Measurements from ENCODE around the gene CPA5. TPM values are rescaled to one million over a fixed set of nuclear protein-coding genes. Genes with fewer than 3 reads are reported as not detected.

The CPA5 gene
- total RNA-seq, 1 experiment from 2014 or later, result not detected

DNA sequence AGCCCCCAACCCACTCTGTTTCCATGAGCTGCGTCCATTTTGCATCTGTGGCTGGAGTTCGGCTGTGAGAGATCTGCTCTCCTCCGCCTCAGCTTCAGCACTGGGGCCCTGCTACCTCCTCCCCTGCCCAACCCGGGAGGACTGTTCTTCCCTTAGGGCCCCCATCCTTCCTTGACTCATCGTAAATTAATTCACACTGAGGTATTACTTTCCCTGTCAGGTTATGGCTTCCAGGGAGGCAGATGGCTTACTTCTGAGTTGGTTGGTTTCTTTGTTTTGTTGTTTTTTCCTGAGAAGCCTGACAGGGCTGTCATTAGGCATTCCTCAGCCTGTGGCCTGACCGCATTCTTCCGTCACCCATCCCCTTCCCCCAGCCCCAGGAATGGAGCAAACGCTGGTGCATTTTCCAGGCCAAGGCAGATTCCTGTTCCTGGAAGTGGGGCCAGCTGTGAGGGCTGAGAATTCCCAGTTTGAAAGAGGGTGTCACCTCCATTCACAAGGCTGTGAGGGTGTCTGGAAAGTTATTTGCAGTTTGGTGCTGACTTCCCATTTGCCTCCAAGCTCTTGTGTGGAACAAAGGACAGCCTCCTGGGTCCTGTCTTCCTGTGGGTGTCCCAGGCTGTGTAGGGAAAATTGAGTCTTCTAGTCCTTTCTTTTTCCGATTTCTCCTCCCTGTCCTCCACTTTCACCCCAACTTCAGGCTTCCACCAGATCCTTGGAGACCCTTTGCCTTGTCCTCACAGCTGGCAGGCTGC lies 11.7 kb downstream of the CPA5 start:
- CTCF ChIA-PET, result interaction anchor here (1.2 to 1.4 kb wide), 5 partner anchors 9 to 531 kb away, joined by 3 to 4 read pairs (median 3); no protein-coding TSS in a partner anchor
- DNase-seq (ENCODE audit: low spot score) (peak; percentile 72), ATAC-seq (peak; percentile 83)
- H3K9me3 Mint-ChIP-seq, result peaks cover 23% of the 10 kb centered on the region
- H3K36me3 Mint-ChIP-seq, result peaks cover 12% of the 10 kb centered on the region
- no peak overlapping the region for H3K4me3 Mint-ChIP-seq
- peaks cover 41% of the 10 kb centered on the region for H3K4me1 Mint-ChIP-seq
- H3K27me3 Mint-ChIP-seq (ENCODE audit: low read depth), result no peaks in the 10 kb centered on the region; the same call in 1 of the 2 replicates
- POLR2A ChIA-PET, result interaction anchor here (1.3 kb wide), 1 partner anchor 83 kb away, joined by 4 read pairs; no protein-coding TSS in a partner anchor
- TF ChIP-seq, protein P1, sequence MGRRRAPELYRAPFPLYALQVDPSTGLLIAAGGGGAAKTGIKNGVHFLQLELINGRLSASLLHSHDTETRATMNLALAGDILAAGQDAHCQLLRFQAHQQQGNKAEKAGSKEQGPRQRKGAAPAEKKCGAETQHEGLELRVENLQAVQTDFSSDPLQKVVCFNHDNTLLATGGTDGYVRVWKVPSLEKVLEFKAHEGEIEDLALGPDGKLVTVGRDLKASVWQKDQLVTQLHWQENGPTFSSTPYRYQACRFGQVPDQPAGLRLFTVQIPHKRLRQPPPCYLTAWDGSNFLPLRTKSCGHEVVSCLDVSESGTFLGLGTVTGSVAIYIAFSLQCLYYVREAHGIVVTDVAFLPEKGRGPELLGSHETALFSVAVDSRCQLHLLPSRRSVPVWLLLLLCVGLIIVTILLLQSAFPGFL (CRISPR knock-in tag; IDR thresholded peaks at IDR 0.05; ENCODE audit: borderline replicate concordance), result no peak
- TF ChIP-seq SP1 (CRISPR knock-in tag; conservative IDR thresholded peaks at IDR 0.05), result 0 out of 2 replicates have a peak, but pooled peaks have one; percentile 17
- H3K27ac Mint-ChIP-seq, result peak overlapping the region; percentile 88

DNA sequence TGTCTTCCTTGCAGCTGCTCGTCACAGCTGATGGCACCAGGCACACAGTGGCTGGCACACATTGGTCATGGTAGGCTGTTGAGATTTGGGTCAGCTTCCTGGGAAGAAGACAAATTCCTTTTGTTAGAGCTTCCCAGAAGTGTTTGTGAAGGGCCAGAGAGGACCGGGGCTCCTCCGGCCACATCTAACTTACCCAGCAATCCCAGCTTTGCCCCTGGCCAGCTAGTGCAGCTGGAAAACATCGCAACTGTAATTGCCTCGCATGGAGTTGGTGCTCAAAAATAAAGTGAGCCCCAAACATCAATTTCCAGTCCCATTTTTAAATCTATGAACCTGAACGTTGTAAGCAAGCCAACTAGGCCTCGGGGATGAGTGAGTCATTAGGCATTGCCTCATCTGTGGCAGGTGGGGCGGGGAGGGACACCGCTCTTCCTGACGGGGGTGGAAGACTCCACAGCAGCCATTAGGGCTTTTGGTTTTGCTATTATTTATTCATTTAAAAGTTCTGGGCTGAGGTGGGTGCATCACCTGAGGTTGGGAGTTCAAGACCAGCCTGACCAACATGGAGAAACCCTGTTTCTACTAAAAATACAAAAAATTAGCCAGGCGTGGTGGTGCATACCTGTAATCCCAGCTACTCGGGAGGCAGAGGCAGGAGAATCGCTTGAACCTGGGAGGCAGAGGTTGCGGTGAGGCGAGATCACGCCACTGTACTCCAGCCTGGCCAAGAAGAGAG lies 12.4 kb downstream of the CPA5 start:
- Mint-ChIP-seq H3K27ac (peak overlapping the region; percentile 88), H3K4me1 (peaks cover 33% of the 10 kb centered on the region), H3K4me3 (no peak overlapping the region), H3K27me3 (ENCODE audit: low read depth) (no peaks in the 10 kb centered on the region; the same call in 1 of the 2 replicates), H3K36me3 (peaks cover 12% of the 10 kb centered on the region), H3K9me3 (peaks cover 23% of the 10 kb centered on the region)
- ChIA-PET POLR2A (interaction anchor here (1.3 kb wide), 1 partner anchor 84 kb away, joined by 4 read pairs; no protein-coding TSS in a partner anchor), CTCF (interaction anchor here (0.7 to 1.4 kb wide), 5 partner anchors 9 to 532 kb away, joined by 3 to 4 read pairs (median 3); no protein-coding TSS in a partner anchor)
- DNase-seq (ENCODE audit: low spot score) (no peak), ATAC-seq (no peak)
- TF ChIP-seq RELA (CRISPR knock-in tag; IDR thresholded peaks at IDR 0.05; ENCODE audit: borderline replicate concordance) (no peak), TEAD1 (CRISPR knock-in tag; IDR thresholded peaks at IDR 0.05) (no peak), MYBL2 (CRISPR knock-in tag; IDR thresholded peaks at IDR 0.05) (no peak), JUN (CRISPR knock-in tag; IDR thresholded peaks at IDR 0.05) (no peak), FOXJ3 (CRISPR knock-in tag; IDR thresholded peaks at IDR 0.05; ENCODE audit: borderline replicate concordance) (no peak), ESRRA (CRISPR knock-in tag; IDR thresholded peaks at IDR 0.05; ENCODE audit: borderline replicate concordance) (no peak), SP1 (CRISPR knock-in tag; conservative IDR thresholded peaks at IDR 0.05) (no peak), NR2C2 (CRISPR knock-in tag; IDR thresholded peaks at IDR 0.05) (no peak), ETV6 (CRISPR knock-in tag; IDR thresholded peaks at IDR 0.05) (no peak)
- TF ChIP-seq, protein P2, sequence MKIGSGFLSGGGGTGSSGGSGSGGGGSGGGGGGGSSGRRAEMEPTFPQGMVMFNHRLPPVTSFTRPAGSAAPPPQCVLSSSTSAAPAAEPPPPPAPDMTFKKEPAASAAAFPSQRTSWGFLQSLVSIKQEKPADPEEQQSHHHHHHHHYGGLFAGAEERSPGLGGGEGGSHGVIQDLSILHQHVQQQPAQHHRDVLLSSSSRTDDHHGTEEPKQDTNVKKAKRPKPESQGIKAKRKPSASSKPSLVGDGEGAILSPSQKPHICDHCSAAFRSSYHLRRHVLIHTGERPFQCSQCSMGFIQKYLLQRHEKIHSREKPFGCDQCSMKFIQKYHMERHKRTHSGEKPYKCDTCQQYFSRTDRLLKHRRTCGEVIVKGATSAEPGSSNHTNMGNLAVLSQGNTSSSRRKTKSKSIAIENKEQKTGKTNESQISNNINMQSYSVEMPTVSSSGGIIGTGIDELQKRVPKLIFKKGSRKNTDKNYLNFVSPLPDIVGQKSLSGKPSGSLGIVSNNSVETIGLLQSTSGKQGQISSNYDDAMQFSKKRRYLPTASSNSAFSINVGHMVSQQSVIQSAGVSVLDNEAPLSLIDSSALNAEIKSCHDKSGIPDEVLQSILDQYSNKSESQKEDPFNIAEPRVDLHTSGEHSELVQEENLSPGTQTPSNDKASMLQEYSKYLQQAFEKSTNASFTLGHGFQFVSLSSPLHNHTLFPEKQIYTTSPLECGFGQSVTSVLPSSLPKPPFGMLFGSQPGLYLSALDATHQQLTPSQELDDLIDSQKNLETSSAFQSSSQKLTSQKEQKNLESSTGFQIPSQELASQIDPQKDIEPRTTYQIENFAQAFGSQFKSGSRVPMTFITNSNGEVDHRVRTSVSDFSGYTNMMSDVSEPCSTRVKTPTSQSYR (CRISPR knock-in tag; IDR thresholded peaks at IDR 0.05), result no peak
- TF ChIP-seq, protein P3, sequence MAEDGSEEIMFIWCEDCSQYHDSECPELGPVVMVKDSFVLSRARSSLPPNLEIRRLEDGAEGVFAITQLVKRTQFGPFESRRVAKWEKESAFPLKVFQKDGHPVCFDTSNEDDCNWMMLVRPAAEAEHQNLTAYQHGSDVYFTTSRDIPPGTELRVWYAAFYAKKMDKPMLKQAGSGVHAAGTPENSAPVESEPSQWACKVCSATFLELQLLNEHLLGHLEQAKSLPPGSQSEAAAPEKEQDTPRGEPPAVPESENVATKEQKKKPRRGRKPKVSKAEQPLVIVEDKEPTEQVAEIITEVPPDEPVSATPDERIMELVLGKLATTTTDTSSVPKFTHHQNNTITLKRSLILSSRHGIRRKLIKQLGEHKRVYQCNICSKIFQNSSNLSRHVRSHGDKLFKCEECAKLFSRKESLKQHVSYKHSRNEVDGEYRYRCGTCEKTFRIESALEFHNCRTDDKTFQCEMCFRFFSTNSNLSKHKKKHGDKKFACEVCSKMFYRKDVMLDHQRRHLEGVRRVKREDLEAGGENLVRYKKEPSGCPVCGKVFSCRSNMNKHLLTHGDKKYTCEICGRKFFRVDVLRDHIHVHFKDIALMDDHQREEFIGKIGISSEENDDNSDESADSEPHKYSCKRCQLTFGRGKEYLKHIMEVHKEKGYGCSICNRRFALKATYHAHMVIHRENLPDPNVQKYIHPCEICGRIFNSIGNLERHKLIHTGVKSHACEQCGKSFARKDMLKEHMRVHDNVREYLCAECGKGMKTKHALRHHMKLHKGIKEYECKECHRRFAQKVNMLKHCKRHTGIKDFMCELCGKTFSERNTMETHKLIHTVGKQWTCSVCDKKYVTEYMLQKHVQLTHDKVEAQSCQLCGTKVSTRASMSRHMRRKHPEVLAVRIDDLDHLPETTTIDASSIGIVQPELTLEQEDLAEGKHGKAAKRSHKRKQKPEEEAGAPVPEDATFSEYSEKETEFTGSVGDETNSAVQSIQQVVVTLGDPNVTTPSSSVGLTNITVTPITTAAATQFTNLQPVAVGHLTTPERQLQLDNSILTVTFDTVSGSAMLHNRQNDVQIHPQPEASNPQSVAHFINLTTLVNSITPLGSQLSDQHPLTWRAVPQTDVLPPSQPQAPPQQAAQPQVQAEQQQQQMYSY (CRISPR knock-in tag; IDR thresholded peaks at IDR 0.05), result no peak
- TF ChIP-seq, protein P4, sequence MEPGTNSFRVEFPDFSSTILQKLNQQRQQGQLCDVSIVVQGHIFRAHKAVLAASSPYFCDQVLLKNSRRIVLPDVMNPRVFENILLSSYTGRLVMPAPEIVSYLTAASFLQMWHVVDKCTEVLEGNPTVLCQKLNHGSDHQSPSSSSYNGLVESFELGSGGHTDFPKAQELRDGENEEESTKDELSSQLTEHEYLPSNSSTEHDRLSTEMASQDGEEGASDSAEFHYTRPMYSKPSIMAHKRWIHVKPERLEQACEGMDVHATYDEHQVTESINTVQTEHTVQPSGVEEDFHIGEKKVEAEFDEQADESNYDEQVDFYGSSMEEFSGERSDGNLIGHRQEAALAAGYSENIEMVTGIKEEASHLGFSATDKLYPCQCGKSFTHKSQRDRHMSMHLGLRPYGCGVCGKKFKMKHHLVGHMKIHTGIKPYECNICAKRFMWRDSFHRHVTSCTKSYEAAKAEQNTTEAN (CRISPR knock-in tag; IDR thresholded peaks at IDR 0.05), result no peak
- TF ChIP-seq, protein P5, sequence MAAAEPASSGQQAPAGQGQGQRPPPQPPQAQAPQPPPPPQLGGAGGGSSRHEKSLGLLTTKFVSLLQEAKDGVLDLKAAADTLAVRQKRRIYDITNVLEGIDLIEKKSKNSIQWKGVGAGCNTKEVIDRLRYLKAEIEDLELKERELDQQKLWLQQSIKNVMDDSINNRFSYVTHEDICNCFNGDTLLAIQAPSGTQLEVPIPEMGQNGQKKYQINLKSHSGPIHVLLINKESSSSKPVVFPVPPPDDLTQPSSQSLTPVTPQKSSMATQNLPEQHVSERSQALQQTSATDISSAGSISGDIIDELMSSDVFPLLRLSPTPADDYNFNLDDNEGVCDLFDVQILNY (CRISPR knock-in tag; IDR thresholded peaks at IDR 0.05), result no peak
- TF ChIP-seq, protein P6, sequence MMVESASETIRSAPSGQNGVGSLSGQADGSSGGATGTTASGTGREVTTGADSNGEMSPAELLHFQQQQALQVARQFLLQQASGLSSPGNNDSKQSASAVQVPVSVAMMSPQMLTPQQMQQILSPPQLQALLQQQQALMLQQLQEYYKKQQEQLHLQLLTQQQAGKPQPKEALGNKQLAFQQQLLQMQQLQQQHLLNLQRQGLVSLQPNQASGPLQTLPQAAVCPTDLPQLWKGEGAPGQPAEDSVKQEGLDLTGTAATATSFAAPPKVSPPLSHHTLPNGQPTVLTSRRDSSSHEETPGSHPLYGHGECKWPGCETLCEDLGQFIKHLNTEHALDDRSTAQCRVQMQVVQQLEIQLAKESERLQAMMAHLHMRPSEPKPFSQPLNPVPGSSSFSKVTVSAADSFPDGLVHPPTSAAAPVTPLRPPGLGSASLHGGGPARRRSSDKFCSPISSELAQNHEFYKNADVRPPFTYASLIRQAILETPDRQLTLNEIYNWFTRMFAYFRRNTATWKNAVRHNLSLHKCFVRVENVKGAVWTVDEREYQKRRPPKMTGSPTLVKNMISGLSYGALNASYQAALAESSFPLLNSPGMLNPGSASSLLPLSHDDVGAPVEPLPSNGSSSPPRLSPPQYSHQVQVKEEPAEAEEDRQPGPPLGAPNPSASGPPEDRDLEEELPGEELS (CRISPR knock-in tag; IDR thresholded peaks at IDR 0.05), result no peak
- TF ChIP-seq, protein P7, sequence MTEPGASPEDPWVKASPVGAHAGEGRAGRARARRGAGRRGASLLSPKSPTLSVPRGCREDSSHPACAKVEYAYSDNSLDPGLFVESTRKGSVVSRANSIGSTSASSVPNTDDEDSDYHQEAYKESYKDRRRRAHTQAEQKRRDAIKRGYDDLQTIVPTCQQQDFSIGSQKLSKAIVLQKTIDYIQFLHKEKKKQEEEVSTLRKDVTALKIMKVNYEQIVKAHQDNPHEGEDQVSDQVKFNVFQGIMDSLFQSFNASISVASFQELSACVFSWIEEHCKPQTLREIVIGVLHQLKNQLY (CRISPR knock-in tag; IDR thresholded peaks at IDR 0.05), result no peak
